ENCODE results near the gene ZNF578.
"Not testable (repeated sequence)": the region's sequence is repeated elsewhere in the genome, so short reads cannot be mapped to it uniquely, and the experiment has no call there.

Gene ZNF578

DNA sequence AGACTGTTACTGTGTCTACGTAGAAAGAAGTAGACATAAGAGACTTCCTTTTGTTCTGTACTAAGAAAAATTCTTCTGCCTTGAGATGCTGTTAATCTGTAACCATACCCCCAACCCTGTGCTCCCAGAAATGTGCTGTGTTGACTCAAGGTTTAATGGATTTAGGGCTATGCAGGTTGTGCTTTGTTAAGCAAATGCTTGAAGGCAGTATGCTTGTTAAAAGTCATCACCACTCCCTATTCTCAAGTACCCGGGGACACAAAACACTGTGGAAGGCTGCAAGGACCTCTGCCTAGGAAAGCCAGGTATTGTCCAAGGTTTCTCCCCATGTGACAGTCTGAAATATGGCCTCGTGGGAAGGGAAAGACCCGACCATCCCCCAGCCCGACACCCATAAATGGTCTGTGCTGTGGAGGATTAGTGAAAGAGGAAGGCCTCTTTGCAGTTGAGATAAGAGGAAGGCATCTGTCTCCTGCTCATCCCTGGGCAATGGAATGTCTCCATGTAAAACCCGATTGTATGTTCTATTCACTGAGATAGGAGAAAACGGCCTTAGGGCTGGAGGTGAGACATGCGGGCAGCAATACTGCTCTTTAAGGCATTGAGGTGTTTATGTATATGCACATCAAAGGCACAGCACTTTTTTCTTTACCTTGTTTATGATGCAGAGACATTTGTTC, 32.3 kb downstream of the ZNF578 start:
- H3K27me3 ChIP-seq; DNase-seq; H3K4me3 ChIP-seq; H3K4me1 ChIP-seq; H3K27ac ChIP-seq; intact Hi-C loops (cut with DNase I; ENCODE audit: low total_unique reads): not testable (repeated sequence)
- H3K9me3 ChIP-seq, result peaks cover 0 to 80% (median 52%) of the 10 kb centered on the region in 3 donors
- peaks cover 0 to 30% (median 20%) of the 10 kb centered on the region in 3 donors for H3K36me3 ChIP-seq

DNA sequence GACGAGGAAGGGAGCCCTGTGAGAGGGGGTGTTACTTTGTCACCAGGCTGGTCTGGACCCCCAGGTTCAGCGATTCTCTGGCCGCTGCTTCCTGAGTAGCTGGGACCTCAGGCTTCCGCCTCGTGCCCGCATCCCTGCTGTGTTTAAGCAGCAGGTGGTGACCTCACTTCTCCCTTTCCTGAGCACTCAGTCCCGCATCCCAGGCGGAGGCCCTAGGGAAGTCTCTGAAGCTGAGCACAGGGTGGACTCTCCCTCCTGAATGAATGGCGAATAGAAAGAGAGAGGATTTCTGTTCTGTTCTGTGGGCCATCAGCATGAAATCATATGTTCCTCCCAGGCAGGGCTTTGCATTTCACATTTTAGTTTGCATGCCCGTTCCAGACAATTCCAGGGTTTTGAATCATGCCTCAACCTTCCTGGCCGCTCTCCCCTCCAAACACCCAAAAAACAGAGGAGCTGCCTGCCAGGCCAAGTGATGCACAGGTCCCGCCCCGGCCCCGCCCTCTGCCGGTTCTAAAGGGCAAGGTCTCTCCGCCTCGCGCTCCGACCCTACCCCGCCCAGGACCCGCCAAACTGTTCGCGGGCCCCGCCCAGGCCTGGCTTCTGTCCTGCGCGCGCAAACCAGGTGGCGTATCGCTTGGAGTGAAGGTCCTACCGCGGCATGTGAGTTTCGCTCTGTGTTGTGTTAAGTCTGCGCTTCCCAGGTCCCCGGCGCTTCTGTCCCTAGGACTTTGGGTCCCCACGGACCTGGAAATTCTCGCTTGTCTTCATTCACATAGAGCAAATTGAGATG, 39.0 kb downstream of the ZNF578 start:
- Histone ChIP-seq H3K4me3 (peak overlapping the region; percentile 27 to 45), H3K27me3 (no peaks in the 10 kb centered on the region), H3K36me3 (peaks cover 5 to 35% (median 15%) of the 10 kb centered on the region in 3 donors), H3K9me3 (peaks cover 0 to 87% (median 36%) of the 10 kb centered on the region in 3 donors), H3K4me1 (no peaks in the 10 kb centered on the region), H3K27ac (peak overlapping the region in 1 of 2 donors; percentile 20)
- intact Hi-C loops (cut with DNase I; ENCODE audit: low total_unique reads), result no loop called here
- TF ChIP-seq, protein P1, sequence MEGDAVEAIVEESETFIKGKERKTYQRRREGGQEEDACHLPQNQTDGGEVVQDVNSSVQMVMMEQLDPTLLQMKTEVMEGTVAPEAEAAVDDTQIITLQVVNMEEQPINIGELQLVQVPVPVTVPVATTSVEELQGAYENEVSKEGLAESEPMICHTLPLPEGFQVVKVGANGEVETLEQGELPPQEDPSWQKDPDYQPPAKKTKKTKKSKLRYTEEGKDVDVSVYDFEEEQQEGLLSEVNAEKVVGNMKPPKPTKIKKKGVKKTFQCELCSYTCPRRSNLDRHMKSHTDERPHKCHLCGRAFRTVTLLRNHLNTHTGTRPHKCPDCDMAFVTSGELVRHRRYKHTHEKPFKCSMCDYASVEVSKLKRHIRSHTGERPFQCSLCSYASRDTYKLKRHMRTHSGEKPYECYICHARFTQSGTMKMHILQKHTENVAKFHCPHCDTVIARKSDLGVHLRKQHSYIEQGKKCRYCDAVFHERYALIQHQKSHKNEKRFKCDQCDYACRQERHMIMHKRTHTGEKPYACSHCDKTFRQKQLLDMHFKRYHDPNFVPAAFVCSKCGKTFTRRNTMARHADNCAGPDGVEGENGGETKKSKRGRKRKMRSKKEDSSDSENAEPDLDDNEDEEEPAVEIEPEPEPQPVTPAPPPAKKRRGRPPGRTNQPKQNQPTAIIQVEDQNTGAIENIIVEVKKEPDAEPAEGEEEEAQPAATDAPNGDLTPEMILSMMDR (IDR thresholded peaks at IDR 0.05), result no peak
- peak in 1 of 2 donors; percentile 64 for DNase-seq

DNA sequence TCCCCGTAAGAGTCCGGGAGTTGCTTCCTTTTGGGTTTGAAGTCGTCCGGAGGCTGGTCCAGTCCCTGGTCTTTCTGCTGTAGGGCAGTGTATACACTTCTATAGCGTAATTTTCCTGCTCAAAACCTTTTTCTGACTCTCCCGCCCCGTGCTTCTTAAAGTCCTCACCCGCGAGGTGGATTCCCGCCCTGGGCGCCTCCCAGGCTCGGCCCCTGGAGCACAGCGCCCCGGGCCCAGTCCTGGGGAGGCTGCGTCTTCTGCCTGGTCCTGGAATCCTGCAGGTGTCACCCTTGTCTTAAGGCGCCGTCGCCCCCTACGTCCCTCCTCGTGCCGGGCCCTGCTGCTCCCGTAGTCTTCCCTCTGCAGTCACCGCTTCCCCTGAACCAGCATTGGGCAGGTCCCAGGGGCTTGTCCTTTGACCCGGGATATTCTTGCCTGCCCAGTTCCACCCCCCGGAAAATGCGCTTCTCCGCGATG, 39.7 kb downstream of the ZNF578 start:
- DNase-seq, result no peak
- Histone ChIP-seq H3K9me3 (peaks cover 0 to 87% (median 30%) of the 10 kb centered on the region in 3 donors), H3K36me3 (peaks cover 5 to 30% (median 15%) of the 10 kb centered on the region in 3 donors), H3K4me3 (peak overlapping the region; percentile 27 to 45), H3K27ac (peak overlapping the region in 1 of 2 donors; percentile 20), H3K4me1 (no peaks in the 10 kb centered on the region), H3K27me3 (no peaks in the 10 kb centered on the region)
- TF ChIP-seq, protein P1 (IDR thresholded peaks at IDR 0.05), result no peak
- intact Hi-C loops (cut with DNase I; ENCODE audit: low total_unique reads), result no loop called here

DNA sequence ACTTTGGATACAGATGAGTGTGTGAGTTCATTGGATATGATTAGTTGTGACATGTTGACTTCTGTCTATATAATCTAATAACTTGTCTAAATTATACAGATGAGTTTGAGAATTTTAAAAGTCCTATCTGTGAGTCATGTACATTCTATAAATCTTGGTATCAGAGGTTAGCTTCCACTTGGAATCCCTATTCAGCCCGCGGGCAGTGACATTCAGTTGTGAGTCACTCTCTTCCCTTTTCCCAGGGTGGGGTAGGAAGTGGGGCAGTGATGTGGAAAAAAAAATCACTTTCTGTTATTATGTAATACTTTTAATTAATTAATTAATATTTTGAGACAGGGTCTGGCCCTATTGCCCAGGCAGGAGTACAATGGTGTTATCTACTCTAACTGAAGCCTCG, 41.2 kb downstream of the ZNF578 start:
- DNase-seq, result no peak
- Histone ChIP-seq H3K36me3 (peaks cover 12 to 39% (median 15%) of the 10 kb centered on the region in 3 donors), H3K27ac (no peak overlapping the region), H3K27me3 (no peaks in the 10 kb centered on the region), H3K4me3 (no peak overlapping the region), H3K4me1 (no peaks in the 10 kb centered on the region), H3K9me3 (peaks cover 0 to 89% (median 17%) of the 10 kb centered on the region in 3 donors)
- TF ChIP-seq, protein P1 (IDR thresholded peaks at IDR 0.05), result no peak
- intact Hi-C loops (cut with DNase I; ENCODE audit: low total_unique reads), result no loop called here

DNA sequence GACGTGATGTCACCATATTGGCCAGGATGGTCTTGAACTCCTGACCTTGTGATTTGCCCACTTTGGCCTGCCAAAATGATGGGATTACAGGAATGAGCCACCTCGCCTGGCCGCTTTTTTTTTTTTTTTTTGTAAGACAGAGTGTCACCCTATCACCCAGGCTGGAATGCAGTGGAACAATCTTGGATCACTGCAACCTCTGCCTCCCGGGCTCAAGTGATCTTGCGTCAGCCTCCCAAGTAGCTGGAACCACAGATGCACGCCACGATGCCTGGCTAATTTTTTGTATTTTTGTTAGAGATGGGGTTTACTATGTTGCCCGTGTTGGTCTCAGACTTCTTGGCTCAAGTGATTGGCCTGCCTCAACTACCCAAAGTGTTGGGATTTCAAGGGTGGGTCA, 45.2 kb downstream of the ZNF578 start:
- Histone ChIP-seq H3K27ac (no peak overlapping the region), H3K27me3 (no peaks in the 10 kb centered on the region), H3K9me3 (peaks cover 0 to 88% (median 11%) of the 10 kb centered on the region in 3 donors), H3K36me3 (peaks cover 33 to 47% (median 35%) of the 10 kb centered on the region in 3 donors), H3K4me1 (no peaks in the 10 kb centered on the region), H3K4me3 (no peak overlapping the region)
- intact Hi-C loops (cut with DNase I; ENCODE audit: low total_unique reads), result no loop called here
- TF ChIP-seq, protein P1 (IDR thresholded peaks at IDR 0.05), result no peak
- no peak for DNase-seq

DNA sequence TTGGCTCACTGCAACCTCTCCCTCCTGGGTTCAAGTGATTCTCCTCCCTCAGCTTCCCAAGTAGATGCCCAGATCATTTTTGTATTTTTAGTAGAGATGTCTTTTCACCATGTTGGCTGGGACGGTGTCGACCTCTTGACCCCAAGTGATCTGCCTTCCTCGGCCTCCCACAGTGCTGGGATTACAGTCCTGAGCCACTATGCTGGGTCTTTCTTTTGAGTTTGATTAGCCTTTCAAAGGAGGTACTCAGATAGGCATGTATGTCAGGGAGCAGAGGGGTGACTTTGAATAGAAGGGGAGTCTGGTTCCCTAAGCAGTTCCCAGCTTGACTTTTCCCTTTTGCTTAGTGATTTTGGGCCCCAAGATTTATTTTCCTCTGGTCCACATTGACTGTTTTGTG, 47.1 kb downstream of the ZNF578 start:
- H3K9me3 ChIP-seq, result peaks cover 0 to 86% (median 8%) of the 10 kb centered on the region in 3 donors
- H3K27ac ChIP-seq; H3K4me3 ChIP-seq; intact Hi-C loops (cut with DNase I; ENCODE audit: low total_unique reads); DNase-seq; H3K27me3 ChIP-seq; H3K4me1 ChIP-seq: not testable (repeated sequence)
- peaks cover 51 to 66% (median 51%) of the 10 kb centered on the region in 3 donors for H3K36me3 ChIP-seq

DNA sequence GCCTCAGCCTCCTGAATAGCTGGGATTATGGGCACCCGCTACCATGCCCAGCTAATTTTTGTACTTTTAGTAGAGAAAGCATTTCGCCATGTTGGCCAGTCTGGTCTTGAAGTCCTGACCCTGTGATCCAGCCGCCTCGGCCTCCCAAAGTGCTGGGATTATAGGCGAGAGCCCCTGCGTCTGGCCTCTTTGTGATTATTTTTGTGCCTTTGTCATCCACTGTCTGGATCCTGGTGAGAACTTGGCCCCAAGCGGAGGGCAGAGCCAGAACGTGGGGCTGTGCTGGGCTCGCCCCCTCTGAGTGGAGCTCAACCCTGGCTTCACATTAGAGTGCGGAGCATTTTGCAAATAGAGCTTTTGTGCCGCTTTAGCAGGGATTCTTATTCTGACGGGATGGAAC, 47.6 kb downstream of the ZNF578 start:
- H3K4me3 ChIP-seq; DNase-seq; intact Hi-C loops (cut with DNase I; ENCODE audit: low total_unique reads): not testable (repeated sequence)

More for the DNA sequence above, 47.6 kb downstream of the ZNF578 start:
- H3K27me3 ChIP-seq, H3K4me1 ChIP-seq, H3K27ac ChIP-seq: not testable (repeated sequence)
- peaks cover 0 to 87% (median 8%) of the 10 kb centered on the region in 3 donors for H3K9me3 ChIP-seq
- H3K36me3 ChIP-seq, result peaks cover 53 to 71% (median 56%) of the 10 kb centered on the region in 3 donors

Measured in tibial artery (tissue), 4 donors.